ENCODE data around the gene MFAP1.

MFAP1 gene

GRCh38 chr15:43775411-43775965 lies 49.0 kb downstream of the MFAP1 start:
- Histone ChIP-seq H3K27ac (ENCODE audit: low read depth, low read length) (0 out of 2 replicates have a peak overlapping the region, but pooled peaks have one; percentile 7), H2AFZ (ENCODE audit: low read length, unreplicated experiment) (no peak overlapping the region), H3K4me3 (ENCODE audit: low read depth, low read length) (no peak overlapping the region), H3K4me1 (ENCODE audit: control insufficient read depth, insufficient read depth, low read length, unreplicated experiment) (peaks cover 7% of the 10 kb centered on the region), H3K79me2 (ENCODE audit: control insufficient read depth, insufficient read depth, low read length, unreplicated experiment) (no peaks in the 10 kb centered on the region), H3K27me3 (ENCODE audit: insufficient read depth, low read length) (no peaks in the 10 kb centered on the region), H3K36me3 (ENCODE audit: insufficient read depth, low read length) (peaks cover 26% of the 10 kb centered on the region)

- H2AFZ ChIP-seq (ENCODE audit: low read length, unreplicated experiment) = no peak overlapping the region
- no peak overlapping the region for H3K4me3 ChIP-seq (ENCODE audit: low read depth, low read length)
- no peaks in the 10 kb centered on the region for H3K79me2 ChIP-seq (ENCODE audit: control insufficient read depth, insufficient read depth, low read length, unreplicated experiment)
- H3K27me3 ChIP-seq (ENCODE audit: insufficient read depth, low read length) = no peaks in the 10 kb centered on the region
- H3K36me3 ChIP-seq (ENCODE audit: insufficient read depth, low read length) = peaks cover 36% of the 10 kb centered on the region
- peaks cover 7% of the 10 kb centered on the region for H3K4me1 ChIP-seq (ENCODE audit: control insufficient read depth, insufficient read depth, low read length, unreplicated experiment)
- no peak overlapping the region for H3K27ac ChIP-seq (ENCODE audit: low read depth, low read length)
Observed at GRCh38 chr15:43774062-43774461, 50.4 kb downstream of the MFAP1 start.

GRCh38 chr15:43772624-43773023 lies 51.9 kb downstream of the MFAP1 start:
- Histone ChIP-seq H3K4me1 (ENCODE audit: control insufficient read depth, insufficient read depth, low read length, unreplicated experiment) (peaks cover 7% of the 10 kb centered on the region), H3K4me3 (ENCODE audit: low read depth, low read length) (no peak overlapping the region), H3K36me3 (ENCODE audit: insufficient read depth, low read length) (peaks cover 44% of the 10 kb centered on the region), H3K79me2 (ENCODE audit: control insufficient read depth, insufficient read depth, low read length, unreplicated experiment) (no peaks in the 10 kb centered on the region), H2AFZ (ENCODE audit: low read length, unreplicated experiment) (no peak overlapping the region), H3K27ac (ENCODE audit: low read depth, low read length) (no peak overlapping the region), H3K27me3 (ENCODE audit: insufficient read depth, low read length) (no peaks in the 10 kb centered on the region)

- H2AFZ ChIP-seq (ENCODE audit: low read length, unreplicated experiment) = no peak overlapping the region
- H3K36me3 ChIP-seq (ENCODE audit: insufficient read depth, low read length) = peaks cover 44% of the 10 kb centered on the region
- no peak overlapping the region for H3K27ac ChIP-seq (ENCODE audit: low read depth, low read length)
- peaks cover 7% of the 10 kb centered on the region for H3K4me1 ChIP-seq (ENCODE audit: control insufficient read depth, insufficient read depth, low read length, unreplicated experiment)
- no peak overlapping the region for H3K4me3 ChIP-seq (ENCODE audit: low read depth, low read length)
- no peaks in the 10 kb centered on the region for H3K79me2 ChIP-seq (ENCODE audit: control insufficient read depth, insufficient read depth, low read length, unreplicated experiment)
- H3K27me3 ChIP-seq (ENCODE audit: insufficient read depth, low read length) = no peaks in the 10 kb centered on the region
Observed at GRCh38 chr15:43771816-43772215, 52.7 kb downstream of the MFAP1 start.

GRCh38 chr15:43769584-43770228 lies 54.8 kb downstream of the MFAP1 start:
- Histone ChIP-seq H3K36me3 (ENCODE audit: insufficient read depth, low read length) (peaks cover 60% of the 10 kb centered on the region), H2AFZ (ENCODE audit: low read length, unreplicated experiment) (no peak overlapping the region), H3K4me1 (ENCODE audit: control insufficient read depth, insufficient read depth, low read length, unreplicated experiment) (no peaks in the 10 kb centered on the region), H3K27me3 (ENCODE audit: insufficient read depth, low read length) (no peaks in the 10 kb centered on the region), H3K79me2 (ENCODE audit: control insufficient read depth, insufficient read depth, low read length, unreplicated experiment) (no peaks in the 10 kb centered on the region), H3K27ac (ENCODE audit: low read depth, low read length) (no peak overlapping the region), H3K4me3 (ENCODE audit: low read depth, low read length) (no peak overlapping the region)

- no peak overlapping the region for H3K27ac ChIP-seq (ENCODE audit: low read depth, low read length)
- H3K36me3 ChIP-seq (ENCODE audit: insufficient read depth, low read length) = peaks cover 50% of the 10 kb centered on the region
- no peaks in the 10 kb centered on the region for H3K4me1 ChIP-seq (ENCODE audit: control insufficient read depth, insufficient read depth, low read length, unreplicated experiment)
- H2AFZ ChIP-seq (ENCODE audit: low read length, unreplicated experiment) = no peak overlapping the region
- H3K4me3 ChIP-seq (ENCODE audit: low read depth, low read length) = no peak overlapping the region
- H3K79me2 ChIP-seq (ENCODE audit: control insufficient read depth, insufficient read depth, low read length, unreplicated experiment) = peaks cover 5% of the 10 kb centered on the region
- H3K27me3 ChIP-seq (ENCODE audit: insufficient read depth, low read length) = no peaks in the 10 kb centered on the region
Observed at GRCh38 chr15:43763819-43764446, 60.6 kb downstream of the MFAP1 start.

- Histone ChIP-seq H2AFZ (ENCODE audit: low read length, unreplicated experiment) (no peak overlapping the region), H3K4me3 (ENCODE audit: low read depth, low read length) (no peak overlapping the region), H3K4me1 (ENCODE audit: control insufficient read depth, insufficient read depth, low read length, unreplicated experiment) (no peaks in the 10 kb centered on the region), H3K36me3 (ENCODE audit: insufficient read depth, low read length) (peaks cover 47% of the 10 kb centered on the region), H3K27me3 (ENCODE audit: insufficient read depth, low read length) (no peaks in the 10 kb centered on the region), H3K79me2 (ENCODE audit: control insufficient read depth, insufficient read depth, low read length, unreplicated experiment) (peaks cover 5% of the 10 kb centered on the region), H3K27ac (ENCODE audit: low read depth, low read length) (no peak overlapping the region)
Observed at GRCh38 chr15:43762824-43763223, 61.7 kb downstream of the MFAP1 start.

Measured in ACC112 (cell line).